Body of pancreas (tissue), 4 donors: ENCODE results near the gene TUBA8.

ENCODE experiments used
- CTCF ChIP-seq, 7 experiments: fragments of 450-650 bp in 4 of 7; fragments of 200-600 bp in 3 of 7; sonication (generic) in 3 of 7; IDR thresholded peaks; one replicate each; pipeline ENCODE4 v1.5.1; 2016 to 2019; ENCODE audit warnings: antibody characterized with exemption in 7 of 7
- POLR2A ChIP-seq, 3 donors: fragments of 450-650 bp; IDR thresholded peaks; one replicate each; pipeline ENCODE4 v1.6.1; 2016; ENCODE audit warnings: antibody characterized with exemption in 3 of 3, mild to moderate bottlenecking in 2 of 3

GRCh38 chr22:18065256-18065655 lies 45.4 kb upstream of the TUBA8 start:
- TF ChIP-seq CTCF (IDR thresholded peaks at IDR 0.05) = no peak
- TF ChIP-seq POLR2A (IDR thresholded peaks at IDR 0.05) = no peak
